Endothelial cell of umbilical vein (primary cell): ENCODE results near the gene METTL1. TPM values are rescaled to one million over a fixed set of nuclear protein-coding genes. Genes with fewer than 3 reads are reported as not detected.

Experiments
- BruUV-seq: library from RNA; stranded (reverse); fragments of 400-500 nt; replicated peaks from 2 replicates; lab custom pipeline; 2021; lab: Mats Ljungman, UMichigan
- CTCF ChIA-PET: fragments of 300-600, 350-600 bp; sonication (Branson Sonifier 250); formaldehyde crosslinking; loops from one replicate; lab custom pipeline; 2021; ENCODE audit warnings: antibody characterized with exemption, inconsistent platforms; lab: Charles Lee
- POLR2A ChIA-PET: fragments of 300-600, 350-600 bp; sonication (Branson Sonifier 250); formaldehyde crosslinking; loops from one replicate; lab custom pipeline; 2021; ENCODE audit warnings: antibody characterized with exemption, inconsistent platforms; lab: Charles Lee
- DNase-seq: peaks from one replicate; pipeline ENCODE4 v3.0.0-alpha.2; 2011; ENCODE audit warnings: low read depth, low spot score
- FAIRE-seq: peaks from 2 replicates; lab custom pipeline; 2011; peaks lifted over from hg19 to GRCh38; lab: Jason Lieb, UNC
- H2AFZ ChIP-seq: 2 replicates; pipeline ENCODE4 v1.6.0; 2012; ENCODE audit warnings: low read depth, low read length, control low read depth, inconsistent platforms
- H3K27ac ChIP-seq: 2 replicates; pipeline ENCODE4 v1.5.1; 2011; ENCODE audit warnings: low read depth, mild to moderate bottlenecking, control low read depth, low read length, moderate library complexity; ENCODE audit not compliant: insufficient read depth
- H3K27me3 ChIP-seq, 2 experiments: 2 replicates each; pipeline versions ENCODE4 v1.6.0 to v1.6.1; 2011; ENCODE audit warnings: low read length in 2 of 2, mixed read lengths in 1 of 2; ENCODE audit not compliant: control insufficient read depth in 2 of 2, insufficient read depth in 2 of 2
- H3K36me3 ChIP-seq, 2 experiments: 2 replicates in 1 of 2; 3 replicates in 1 of 2; pipeline ENCODE4 v1.5.1; 2011; ENCODE audit warnings: low read length in 2 of 2, mild to moderate bottlenecking in 1 of 2, moderate library complexity in 1 of 2; ENCODE audit not compliant: control insufficient read depth in 2 of 2, insufficient read depth in 2 of 2; ENCODE audit errors: extremely low read depth in 1 of 2
- H3K4me1 ChIP-seq: 3 replicates; pipeline ENCODE4 v1.5.1; 2011; ENCODE audit warnings: mild to moderate bottlenecking, low read length; ENCODE audit not compliant: control insufficient read depth, insufficient read depth; ENCODE audit errors: extremely low read depth
- H3K4me2 ChIP-seq: 2 replicates; pipeline ENCODE4 v1.6.1; 2011; ENCODE audit warnings: low read length, control low read depth, mixed read lengths; ENCODE audit not compliant: insufficient read depth
- H3K4me3 ChIP-seq, 3 experiments: fragments of 200-600 bp in 1 of 3; sonication (generic), shearing (Covaris generic) in 1 of 3; replicated peaks in 1 of 3; 2 replicates each; pipeline ENCODE4 v1.5.1; 2011 to 2016; ENCODE audit warnings: control low read depth in 3 of 3, low read length in 3 of 3, mild to moderate bottlenecking in 2 of 3, inconsistent platforms in 1 of 3, low read depth in 1 of 3, moderate library complexity in 1 of 3; ENCODE audit not compliant: insufficient read depth in 1 of 3
- H3K79me2 ChIP-seq: 2 replicates; pipeline ENCODE4 v1.6.0; 2012; ENCODE audit warnings: low read length, inconsistent platforms; ENCODE audit not compliant: control insufficient read depth, insufficient read depth
- H3K9ac ChIP-seq: replicated peaks from 2 replicates; pipeline ENCODE3; 2011; ENCODE audit warnings: low read length, control low read depth; ENCODE audit not compliant: insufficient read depth; ENCODE audit errors: extremely low read depth
- H3K9me1 ChIP-seq: replicated peaks from 3 replicates; pipeline ENCODE4 v1.6.0; 2011; ENCODE audit warnings: mild to moderate bottlenecking, low read length; ENCODE audit not compliant: control insufficient read depth, insufficient read depth; ENCODE audit errors: extremely low read depth
- H3K9me3 ChIP-seq: replicated peaks from 2 replicates; pipeline ENCODE4 v1.5.1; 2012; ENCODE audit warnings: low read length, inconsistent platforms; ENCODE audit not compliant: control insufficient read depth, insufficient read depth
- H4K20me1 ChIP-seq: replicated peaks from 2 replicates; pipeline ENCODE3; 2011; ENCODE audit warnings: mild to moderate bottlenecking, low read length; ENCODE audit not compliant: control insufficient read depth, insufficient read depth; ENCODE audit errors: extremely low read depth
- FOS ChIP-seq: IDR thresholded peaks from 2 replicates; pipeline ENCODE4 v1.6.1; 2011; ENCODE audit warnings: mild to moderate bottlenecking, low read length, moderate library complexity, borderline replicate concordance; ENCODE audit not compliant: insufficient read depth
- GATA2 ChIP-seq: IDR thresholded peaks from 2 replicates; pipeline ENCODE4 v1.7.0; 2011; ENCODE audit warnings: low read depth, mild to moderate bottlenecking, moderate library complexity, mixed read lengths, low read length; ENCODE audit not compliant: insufficient read length, insufficient read depth
- JUN ChIP-seq: IDR thresholded peaks from 2 replicates; pipeline ENCODE4 v1.6.1; 2011; ENCODE audit warnings: borderline replicate concordance, low read depth; ENCODE audit not compliant: insufficient read length, insufficient read depth
- MYC ChIP-seq: IDR thresholded peaks from one replicate; pipeline ENCODE4 v1.6.1; 2011; ENCODE audit warnings: mild to moderate bottlenecking, low read depth, low read length
- POLR2A ChIP-seq: IDR thresholded peaks from 2 replicates; pipeline ENCODE4 v1.6.1; 2012; ENCODE audit warnings: low read depth, mild to moderate bottlenecking, control low read depth, low read length
- POLR2AphosphoS5 ChIP-seq: IDR thresholded peaks from 2 replicates; pipeline ENCODE4 v1.6.1; 2012; ENCODE audit warnings: low read depth, mild to moderate bottlenecking, control low read depth, low read length, moderate library complexity; ENCODE audit not compliant: insufficient read depth
- dilution Hi-C: fragments of 300-500 bp; cut with MboI; formaldehyde crosslinking; loops from one replicate; pipeline ENCODE4 v1.15.0; 2019; ENCODE audit warnings: low sequenced_read_pairs; ENCODE audit not compliant: extremely low pct_ligation_motif_present
- intact Hi-C: fragments of 100-400 bp; cut with micrococcal nuclease; formaldehyde crosslinking; loops from one replicate; pipeline ENCODE4 v1.10.0; 2022
- polyA plus RNA-seq, 4 experiments: library from polyadenylated mRNA; depleted of rRNA in 3 of 4; stranded (reverse) in 3 of 4; unstranded in 1 of 4; fragments of >200 nt; gene quantifications; 2 replicates each; pipeline versions ENCODE4 v1.2.1 to v1.2.3, GENCODE V29; 2011 to 2012; ENCODE audit warnings: missing spikeins in 1 of 4
- total RNA-seq: library from RNA; stranded (reverse); gene quantifications from 2 replicates; pipeline ENCODE4 v1.2.3, GENCODE V29; 2021
- TF ChIP-seq, protein P1 (sequence below): IDR thresholded peaks from 2 replicates; pipeline ENCODE4 v1.6.1; 2011; ENCODE audit not compliant: insufficient read depth, insufficient read length

Gene METTL1
- total and polyA plus RNA-seq, 2 donors (not counting 3 experiments of a cell fraction or from before 2014, with no cell fraction given) = 23.6 to 24.3 TPM

DNA sequence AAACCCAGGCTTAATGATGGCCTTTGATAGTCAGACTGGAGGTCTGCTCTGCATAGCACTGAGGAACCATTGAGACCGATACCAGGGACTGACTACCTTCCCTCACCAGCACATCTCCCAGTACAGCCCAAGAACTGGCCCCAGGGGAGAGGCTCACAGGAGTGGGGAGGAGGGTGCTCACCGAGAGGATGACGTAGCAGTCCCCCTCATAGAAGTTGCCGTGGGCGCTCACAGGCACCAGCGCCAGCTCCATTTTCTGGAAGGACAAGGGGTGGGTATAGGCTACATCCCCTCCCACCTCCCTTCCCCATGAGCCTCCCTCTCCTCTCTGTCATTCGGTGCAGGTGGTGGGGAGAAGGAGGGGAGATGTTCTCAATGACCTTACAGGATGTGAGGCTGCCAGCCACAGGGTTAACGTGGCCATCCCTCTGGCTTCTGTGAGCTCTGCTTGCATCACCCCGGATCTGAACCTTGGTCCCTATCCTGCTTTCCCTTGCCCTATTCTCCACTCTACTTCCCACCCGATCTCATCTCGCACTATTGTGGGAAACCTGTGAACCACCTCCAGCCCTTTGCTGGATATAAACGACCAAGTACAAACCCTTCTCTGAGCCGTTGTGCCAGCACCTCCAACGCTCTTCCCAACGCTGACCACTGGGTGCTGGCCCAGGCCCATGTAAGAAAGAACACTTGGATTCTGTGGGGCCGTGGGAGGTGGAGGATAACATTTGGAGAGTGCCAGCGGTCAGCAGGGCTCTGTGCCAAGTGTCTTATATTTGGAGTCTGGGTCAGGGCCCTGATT, 42.3 kb upstream of the METTL1 start:
- Histone ChIP-seq H4K20me1 (no peaks in the 10 kb centered on the region), H3K4me1 (no peaks in the 10 kb centered on the region), H3K9me3 (no peaks in the 10 kb centered on the region), H3K36me3 (peaks cover 0 to 6% of the 10 kb centered on the region in 2 experiments), H2AFZ (no peak overlapping the region), H3K27me3 (no peaks in the 10 kb centered on the region), H3K79me2 (no peaks in the 10 kb centered on the region), H3K27ac (no peak overlapping the region), H3K9me1 (no peaks in the 10 kb centered on the region), H3K4me3 (no peak overlapping the region), H3K9ac (no peak overlapping the region), H3K4me2 (no peak overlapping the region)
- ChIA-PET CTCF (interaction anchor here (1.2 to 6.4 kb wide), 2 partner anchors 12 to 51 kb away, joined by 3 to 47 read pairs; no protein-coding TSS in a partner anchor), POLR2A (no interaction called here)
- DNase-seq = no peak
- intact Hi-C loops (no loop called here), dilution Hi-C loops (no loop called here)
- BruUV-seq = no TSS peak
- no peak for TF ChIP-seq GATA2
- no peak for TF ChIP-seq POLR2A
- no peak for TF ChIP-seq JUN
- TF ChIP-seq, protein P1, sequence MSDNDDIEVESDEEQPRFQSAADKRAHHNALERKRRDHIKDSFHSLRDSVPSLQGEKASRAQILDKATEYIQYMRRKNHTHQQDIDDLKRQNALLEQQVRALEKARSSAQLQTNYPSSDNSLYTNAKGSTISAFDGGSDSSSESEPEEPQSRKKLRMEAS = no peak
- no peak for TF ChIP-seq MYC
- no peak for TF ChIP-seq POLR2AphosphoS5
- TF ChIP-seq FOS = no peak
- FAIRE-seq = no peak
